Measurements from ENCODE around the gene HLA-DMB. TPM values are rescaled to one million over a fixed set of nuclear protein-coding genes. Genes with fewer than 3 reads are reported as not detected.

HLA-DMB gene
- total and polyA plus RNA-seq, 10 of the 15 experiments (the other 5 are each of a cell fraction or from before 2014, with no cell fraction given) = 114 to 173 (median 150) TPM

DNA sequence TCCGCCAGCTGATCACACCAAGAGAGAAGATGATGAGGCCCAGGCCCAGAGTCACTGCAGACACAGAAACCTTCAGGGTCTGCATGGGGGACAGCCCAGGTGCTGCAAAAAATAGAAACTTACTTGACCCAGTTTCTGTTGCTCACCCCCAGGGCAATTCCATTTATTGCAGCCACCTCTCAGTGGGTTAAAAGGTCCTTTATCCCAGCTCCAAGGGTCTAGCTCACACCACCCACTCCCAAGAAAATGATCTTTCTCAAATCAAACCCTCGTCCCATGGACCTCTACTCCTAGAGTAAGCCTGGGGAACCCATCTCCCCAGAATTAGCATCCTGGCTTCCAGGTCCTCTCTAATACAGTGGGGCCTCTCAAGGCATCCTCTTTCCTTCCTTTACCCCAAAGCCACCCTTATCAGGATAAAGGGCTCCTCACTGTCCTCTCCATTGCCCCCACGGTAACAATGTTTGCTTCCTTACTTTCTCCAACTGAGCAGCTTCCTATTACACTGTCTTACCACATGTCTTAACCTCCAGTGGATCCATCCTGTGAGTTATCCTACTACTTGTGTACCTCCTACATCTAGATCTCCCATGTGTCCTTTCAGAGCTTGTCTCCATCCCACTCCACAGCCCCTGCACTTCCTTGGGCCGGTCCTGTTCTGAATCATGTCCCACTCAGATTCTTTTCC, 5.1 kb downstream of the HLA-DMB start:
- Histone ChIP-seq H3K27me3 (replicated peaks in 1 of 2; ENCODE audit: control insufficient read depth in 2 of 2, insufficient read depth in 2 of 2, low read length in 1 of 2) (no peaks in the 10 kb centered on the region; a peak in 1 of 4 replicates), H2AFZ (ENCODE audit: control insufficient read depth, low read depth, low read length) (no peak overlapping the region), H3K9me3 (replicated peaks; ENCODE audit: control insufficient read depth, insufficient read depth, low read length) (no peaks in the 10 kb centered on the region), H3K27ac (ENCODE audit: control insufficient read depth, insufficient read depth) (no peak overlapping the region), H4K20me1 (ENCODE audit: control insufficient read depth, insufficient read depth) (no peaks in the 10 kb centered on the region), H3K4me1 (ENCODE audit: control insufficient read depth, insufficient read depth, low read length) (peaks cover 11% of the 10 kb centered on the region), H3K4me3 (peak overlapping the region; percentile 30; the same call in 1 of the 2 replicates), H3K36me3 (ENCODE audit: control insufficient read depth in 2 of 2, insufficient read depth in 2 of 2, low read length in 1 of 2) (peaks cover 21 to 34% of the 10 kb centered on the region in 2 experiments), H3K79me2 (ENCODE audit: control insufficient read depth, insufficient read depth, low read length) (peaks cover 36% of the 10 kb centered on the region), H3K9ac (ENCODE audit: control insufficient read depth, insufficient read depth, low read length) (no peak overlapping the region), H3K4me2 (ENCODE audit: control insufficient read depth, insufficient read depth) (peak overlapping the region; percentile 45)
- POLR2A ChIA-PET = interaction anchor here (0.5 to 10.8 kb wide), 9 partner anchors 12 to 69 kb away, joined by 3 to 270 read pairs (median 4); partner anchors contain the start of genes BRD2 and HLA-DMA
- DNase-seq (ENCODE audit: low read depth, low spot score) (no peak), ATAC-seq (no peak), FAIRE-seq (no peak)
- CTCF ChIA-PET = interaction anchor here (0.6 to 15.9 kb wide), 10 partner anchors 9 to 237 kb away, joined by 3 to 532 read pairs (median 4); partner anchors contain the start of gene HLA-DMA
- SMC1A ChIA-PET (ENCODE audit: uncharacterized antibody, unreplicated experiment) = interaction anchor here (1.1 to 15.9 kb wide), 5 partner anchors 17 to 50 kb away, joined by 3 to 354 read pairs (median 11); partner anchors contain the start of gene HLA-DMA
- 83% methylated on average over 4 of the region's 4 CpGs for WGBS (ENCODE audit: insufficient coverage, insufficient replicate concordance, low lambda C conversion rate, missing lambda C conversion rate)
- RAD21 ChIA-PET (ENCODE audit: unreplicated experiment) = interaction anchor here (1.1 to 7.5 kb wide), 5 partner anchors 9 to 48 kb away, joined by 4 to 135 read pairs (median 8); partner anchors contain the start of gene HLA-DMA
- BruUV-seq (replicated peaks) = no TSS peak
- in situ Hi-C loops (cut with MboI) = no loop called here
- intact Hi-C loops (cut with micrococcal nuclease; ENCODE audit: unreplicated experiment) = loop anchor here (2.0 kb wide), 1 partner anchor 37 kb away; no protein-coding TSS in a partner anchor
- TF ChIP-seq SMAD5 (IDR thresholded peaks at IDR 0.05; ENCODE audit: low read depth) (peak; percentile 24; the same call in 1 of the 2 replicates), TCF7 (IDR thresholded peaks at IDR 0.05; ENCODE audit: borderline replicate concordance) (no peak), POLR2AphosphoS5 (IDR thresholded peaks at IDR 0.05; ENCODE audit: low read length) (peak; percentile 73), BHLHE40 (IDR thresholded peaks at IDR 0.05; ENCODE audit: borderline replicate concordance in 1 of 2, low read depth in 2 of 2, low read length in 1 of 2) (no peak), NBN (IDR thresholded peaks at IDR 0.05) (no peak), SRF (IDR thresholded peaks at IDR 0.05; ENCODE audit: low read depth in 2 of 2, low read length in 2 of 2) (no peak), PAX5 (IDR thresholded peaks at IDR 0.05; ENCODE audit: borderline replicate concordance, low read depth, low read length) (no peak)
- TF ChIP-seq, protein P1, sequence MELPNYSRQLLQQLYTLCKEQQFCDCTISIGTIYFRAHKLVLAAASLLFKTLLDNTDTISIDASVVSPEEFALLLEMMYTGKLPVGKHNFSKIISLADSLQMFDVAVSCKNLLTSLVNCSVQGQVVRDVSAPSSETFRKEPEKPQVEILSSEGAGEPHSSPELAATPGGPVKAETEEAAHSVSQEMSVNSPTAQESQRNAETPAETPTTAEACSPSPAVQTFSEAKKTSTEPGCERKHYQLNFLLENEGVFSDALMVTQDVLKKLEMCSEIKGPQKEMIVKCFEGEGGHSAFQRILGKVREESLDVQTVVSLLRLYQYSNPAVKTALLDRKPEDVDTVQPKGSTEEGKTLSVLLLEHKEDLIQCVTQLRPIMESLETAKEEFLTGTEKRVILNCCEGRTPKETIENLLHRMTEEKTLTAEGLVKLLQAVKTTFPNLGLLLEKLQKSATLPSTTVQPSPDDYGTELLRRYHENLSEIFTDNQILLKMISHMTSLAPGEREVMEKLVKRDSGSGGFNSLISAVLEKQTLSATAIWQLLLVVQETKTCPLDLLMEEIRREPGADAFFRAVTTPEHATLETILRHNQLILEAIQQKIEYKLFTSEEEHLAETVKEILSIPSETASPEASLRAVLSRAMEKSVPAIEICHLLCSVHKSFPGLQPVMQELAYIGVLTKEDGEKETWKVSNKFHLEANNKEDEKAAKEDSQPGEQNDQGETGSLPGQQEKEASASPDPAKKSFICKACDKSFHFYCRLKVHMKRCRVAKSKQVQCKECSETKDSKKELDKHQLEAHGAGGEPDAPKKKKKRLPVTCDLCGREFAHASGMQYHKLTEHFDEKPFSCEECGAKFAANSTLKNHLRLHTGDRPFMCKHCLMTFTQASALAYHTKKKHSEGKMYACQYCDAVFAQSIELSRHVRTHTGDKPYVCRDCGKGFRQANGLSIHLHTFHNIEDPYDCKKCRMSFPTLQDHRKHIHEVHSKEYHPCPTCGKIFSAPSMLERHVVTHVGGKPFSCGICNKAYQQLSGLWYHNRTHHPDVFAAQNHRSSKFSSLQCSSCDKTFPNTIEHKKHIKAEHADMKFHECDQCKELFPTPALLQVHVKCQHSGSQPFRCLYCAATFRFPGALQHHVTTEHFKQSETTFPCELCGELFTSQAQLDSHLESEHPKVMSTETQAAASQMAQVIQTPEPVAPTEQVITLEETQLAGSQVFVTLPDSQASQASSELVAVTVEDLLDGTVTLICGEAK (IDR thresholded peaks at IDR 0.05; ENCODE audit: borderline replicate concordance) = no peak
- TF ChIP-seq, protein P2, sequence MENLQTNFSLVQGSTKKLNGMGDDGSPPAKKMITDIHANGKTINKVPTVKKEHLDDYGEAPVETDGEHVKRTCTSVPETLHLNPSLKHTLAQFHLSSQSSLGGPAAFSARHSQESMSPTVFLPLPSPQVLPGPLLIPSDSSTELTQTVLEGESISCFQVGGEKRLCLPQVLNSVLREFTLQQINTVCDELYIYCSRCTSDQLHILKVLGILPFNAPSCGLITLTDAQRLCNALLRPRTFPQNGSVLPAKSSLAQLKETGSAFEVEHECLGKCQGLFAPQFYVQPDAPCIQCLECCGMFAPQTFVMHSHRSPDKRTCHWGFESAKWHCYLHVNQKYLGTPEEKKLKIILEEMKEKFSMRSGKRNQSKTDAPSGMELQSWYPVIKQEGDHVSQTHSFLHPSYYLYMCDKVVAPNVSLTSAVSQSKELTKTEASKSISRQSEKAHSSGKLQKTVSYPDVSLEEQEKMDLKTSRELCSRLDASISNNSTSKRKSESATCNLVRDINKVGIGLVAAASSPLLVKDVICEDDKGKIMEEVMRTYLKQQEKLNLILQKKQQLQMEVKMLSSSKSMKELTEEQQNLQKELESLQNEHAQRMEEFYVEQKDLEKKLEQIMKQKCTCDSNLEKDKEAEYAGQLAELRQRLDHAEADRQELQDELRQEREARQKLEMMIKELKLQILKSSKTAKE (IDR thresholded peaks at IDR 0.05; ENCODE audit: low read depth, poor library complexity, severe bottlenecking) = no peak

Data from GM12878 (cell line).